ENCODE data around the gene PRMT9. TPM values are rescaled to one million over a fixed set of nuclear protein-coding genes. Genes with fewer than 3 reads are reported as not detected.

The PRMT9 gene
- total RNA-seq, 5 donors from 2014 or later (not counting 1 experiment from before 2014, with no cell fraction given) = 9.8 to 17.3 (median 12.3) TPM

DNA sequence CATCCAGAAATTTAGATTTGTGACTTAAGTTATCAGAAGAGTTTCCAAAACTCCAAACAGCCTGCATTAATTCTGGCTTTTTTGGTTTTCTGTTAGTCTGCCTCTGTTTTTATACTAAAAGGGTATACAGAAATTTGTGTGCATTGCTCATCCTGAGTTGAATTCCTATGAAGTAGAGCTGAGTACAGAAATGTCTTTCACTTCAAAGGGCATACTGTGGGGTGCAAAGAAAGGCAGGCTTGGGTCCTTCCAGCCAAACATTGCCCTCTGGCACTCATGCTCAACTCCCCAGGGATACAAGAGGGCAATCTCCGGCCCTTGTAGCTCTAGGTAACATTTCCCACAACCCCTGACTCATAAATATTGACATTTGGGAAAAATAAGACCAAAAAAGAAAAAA lies 94.4 kb downstream of the PRMT9 start:
- POLR2A ChIA-PET = no interaction called here

More for the DNA sequence above, 94.4 kb downstream of the PRMT9 start:
- Mint-ChIP-seq H3K4me1 (peaks cover 0 to 4% (median 0%) of the 10 kb centered on the region in 3 donors), H3K27ac (no peak overlapping the region), H3K36me3 (peaks cover 2% of the 10 kb centered on the region), H3K4me3 (no peak overlapping the region), H3K27me3 (peaks cover 7 to 10% of the 10 kb centered on the region in 2 donors), H3K9me3 (peaks cover 2 to 3% (median 3%) of the 10 kb centered on the region in 3 donors)
- no CpG with 5 or more reads among the region's 1 CpG for WGBS (ENCODE audit: insufficient coverage)
- Histone ChIP-seq H3K27ac (ENCODE audit: low read length) (no peak overlapping the region), H3K27me3 (replicated peaks in 1 of 2; ENCODE audit: control insufficient read depth in 2 of 2, extremely low read depth in 1 of 2, insufficient read depth in 2 of 2, low read length in 1 of 2) (peaks cover 0 to 10% of the 10 kb centered on the region in 2 experiments), H3K4me3 (ENCODE audit: control insufficient read depth in 1 of 2, extremely low read depth in 1 of 2, low read length in 1 of 2) (no peak overlapping the region), H3K36me3 (ENCODE audit: control insufficient read depth in 2 of 2, extremely low read depth in 1 of 2, insufficient read depth in 1 of 2, low read length in 1 of 2) (no peaks in the 10 kb centered on the region), H3K9me3 (no peaks in the 10 kb centered on the region), H3K4me1 (ENCODE audit: control insufficient read depth in 1 of 2, extremely low read depth in 1 of 2, insufficient read depth in 2 of 2, low read length in 2 of 2) (no peaks in the 10 kb centered on the region)
- CTCF ChIA-PET = interaction anchor here (0.7 to 2.6 kb wide), 9 partner anchors 8 to 1268 kb away, joined by 3 to 20 read pairs (median 4); partner anchors contain the start of gene TMEM184C (in 1 of the 2)
- no peak for ATAC-seq (replicated peaks in 1 of 4)
- DNase-seq = no peak

Other genes with a start within 250 kb of the PRMT9 start
- under 1 TPM in 2 of 5 donors, not detected in 3; 0.06 to 0.29 TPM for gene EDNRA, start 203.1 kb downstream of the PRMT9 start, total RNA-seq
- 10 to 100 TPM; 13.2 to 27.2 (median 21.8) TPM for gene TMEM184C, start 66.8 kb downstream of the PRMT9 start, total RNA-seq
- 1 to 10 TPM; 6.2 to 7.7 (median 6.8) TPM for gene ARHGAP10, start 47.9 kb upstream of the PRMT9 start, total RNA-seq

All from T-cell (primary cell).